ENCODE results near the gene ERH. TPM values are rescaled to one million over a fixed set of nuclear protein-coding genes. Genes with fewer than 3 reads are reported as not detected.

Gene ERH
- total RNA-seq, 1 experiment from 2014 or later, result 352 TPM

GRCh38 chr14:69427596-69427995 lies 29.5 kb upstream of the ERH start:
- BruUV-seq (replicated peaks), result no TSS peak
- ATAC-seq (no peak), DNase-seq (ENCODE audit: low read depth, low spot score) (no peak)
- H3K27me3 ChIP-seq (ENCODE audit: insufficient read depth, low read length), result no peaks in the 10 kb centered on the region
- no peaks in the 10 kb centered on the region for H4K20me1 ChIP-seq (ENCODE audit: insufficient read depth)
- no peaks in the 10 kb centered on the region for H3K9me2 ChIP-seq (ENCODE audit: insufficient read depth)
- TF ChIP-seq EZH2phosphoT487 (IDR thresholded peaks at IDR 0.05; ENCODE audit: borderline replicate concordance) (no peak), REST (IDR thresholded peaks at IDR 0.05; ENCODE audit: low read depth) (no peak), CBX3 (IDR thresholded peaks at IDR 0.05; ENCODE audit: low read depth) (no peak), ELF1 (IDR thresholded peaks at IDR 0.05; ENCODE audit: borderline replicate concordance, low read depth) (no peak), ZNF274 (IDR thresholded peaks at IDR 0.05; ENCODE audit: low read depth, low read length) (no peak), SRF (IDR thresholded peaks at IDR 0.05; ENCODE audit: low read depth) (no peak), SP1 (IDR thresholded peaks at IDR 0.05; ENCODE audit: low read depth) (no peak), SIN3A (IDR thresholded peaks at IDR 0.05; ENCODE audit: low read depth) (no peak), CTCF (IDR thresholded peaks at IDR 0.05 in 2 of 3, conservative IDR thresholded peaks at IDR 0.05 in 1 of 3; ENCODE audit: borderline replicate concordance in 1 of 3, insufficient read depth in 1 of 3, low read depth in 2 of 3, low read length in 2 of 3) (no peak)
- TF ChIP-seq, protein P1, sequence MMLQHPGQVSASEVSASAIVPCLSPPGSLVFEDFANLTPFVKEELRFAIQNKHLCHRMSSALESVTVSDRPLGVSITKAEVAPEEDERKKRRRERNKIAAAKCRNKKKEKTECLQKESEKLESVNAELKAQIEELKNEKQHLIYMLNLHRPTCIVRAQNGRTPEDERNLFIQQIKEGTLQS (IDR thresholded peaks at IDR 0.05), result no peak
- TF ChIP-seq, protein P2, sequence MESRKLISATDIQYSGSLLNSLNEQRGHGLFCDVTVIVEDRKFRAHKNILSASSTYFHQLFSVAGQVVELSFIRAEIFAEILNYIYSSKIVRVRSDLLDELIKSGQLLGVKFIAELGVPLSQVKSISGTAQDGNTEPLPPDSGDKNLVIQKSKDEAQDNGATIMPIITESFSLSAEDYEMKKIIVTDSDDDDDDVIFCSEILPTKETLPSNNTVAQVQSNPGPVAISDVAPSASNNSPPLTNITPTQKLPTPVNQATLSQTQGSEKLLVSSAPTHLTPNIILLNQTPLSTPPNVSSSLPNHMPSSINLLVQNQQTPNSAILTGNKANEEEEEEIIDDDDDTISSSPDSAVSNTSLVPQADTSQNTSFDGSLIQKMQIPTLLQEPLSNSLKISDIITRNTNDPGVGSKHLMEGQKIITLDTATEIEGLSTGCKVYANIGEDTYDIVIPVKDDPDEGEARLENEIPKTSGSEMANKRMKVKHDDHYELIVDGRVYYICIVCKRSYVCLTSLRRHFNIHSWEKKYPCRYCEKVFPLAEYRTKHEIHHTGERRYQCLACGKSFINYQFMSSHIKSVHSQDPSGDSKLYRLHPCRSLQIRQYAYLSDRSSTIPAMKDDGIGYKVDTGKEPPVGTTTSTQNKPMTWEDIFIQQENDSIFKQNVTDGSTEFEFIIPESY (IDR thresholded peaks at IDR 0.05; ENCODE audit: extremely low read depth, insufficient replicate concordance, low read length), result no peak
- CTCF ChIA-PET, result no interaction called here
- H3K27ac ChIP-seq (ENCODE audit: low read depth, low read length), result no peak overlapping the region
- no peak overlapping the region for H2AFZ ChIP-seq (ENCODE audit: low read depth, low read length, poor library complexity, severe bottlenecking)
- H3K79me2 ChIP-seq (ENCODE audit: insufficient read depth, low read length), result peaks cover 61% of the 10 kb centered on the region
- H3K4me3 ChIP-seq (replicated peaks in 1 of 2; ENCODE audit: low read depth in 1 of 2, low read length in 2 of 2), result no peak overlapping the region
- H3K36me3 ChIP-seq (ENCODE audit: control insufficient read depth in 1 of 2, insufficient read depth in 2 of 2, low read length in 2 of 2), result peaks cover 3 to 14% of the 10 kb centered on the region in 2 experiments; a peak in 3 of 4 replicates
- H3K4me1 ChIP-seq (ENCODE audit: control insufficient read depth in 1 of 2, insufficient read depth in 2 of 2, low read length in 2 of 2), result no peaks in the 10 kb centered on the region
- RAD21 ChIA-PET (ENCODE audit: low non-redundant PET in 1 of 2, low total read pairs in 2 of 2, uncharacterized antibody in 2 of 2, unreplicated experiment in 2 of 2), result no interaction called here
- H3K4me2 ChIP-seq (ENCODE audit: low read length), result no peak overlapping the region
- POLR2A ChIA-PET, result no interaction called here
- H3K9ac ChIP-seq (ENCODE audit: low read length), result no peak overlapping the region
- no peaks in the 10 kb centered on the region for H3K9me3 ChIP-seq (ENCODE audit: control insufficient read depth in 1 of 2, insufficient read depth in 1 of 2, low read depth in 1 of 2, low read length in 2 of 2)
- intact Hi-C loops (cut with micrococcal nuclease), result no loop called here

Data from HCT116 (cell line).